Measurements from ENCODE around the gene CSAG2.
"Not testable (repeated sequence)": the region's sequence is repeated elsewhere in the genome, so short reads cannot be mapped to it uniquely, and the experiment has no call there.

The CSAG2 gene

GRCh38 chrX:152709173-152709572, at the start of gene CSAG2:
TSS of gene CSAG2 (minus strand) at chrX:152709273. CDS start at chrX:152709112, 161 bp downstream.
- not testable (repeated sequence) for DNase-seq (ENCODE audit: low read depth)

- not testable (repeated sequence) for DNase-seq (ENCODE audit: low read depth)
Observed at GRCh38 chrX:152754871-152755270, 45.8 kb upstream of the CSAG2 start.

- DNase-seq (ENCODE audit: low read depth) = not testable (repeated sequence)
Observed at GRCh38 chrX:152753686-152754650, 44.9 kb upstream of the CSAG2 start, which contains the start of gene MAGEA2. TSS of gene MAGEA2 (minus strand) at chrX:152753842. CDS start at chrX:152751363, 2,479 bp downstream.

GRCh38 chrX:152738560-152738959, 29.5 kb upstream of the CSAG2 start:
- no peak for DNase-seq (ENCODE audit: low read depth)

- not testable (repeated sequence) for DNase-seq (ENCODE audit: low read depth)
Observed at GRCh38 chrX:152736528-152736927, 27.5 kb upstream of the CSAG2 start.

- DNase-seq (ENCODE audit: low read depth) = no peak
Observed at GRCh38 chrX:152735860-152736511, 26.9 kb upstream of the CSAG2 start.

- DNase-seq (ENCODE audit: low read depth) = no peak
Observed at GRCh38 chrX:152735101-152735500, 26.0 kb upstream of the CSAG2 start.

GRCh38 chrX:152734143-152734858, 25.2 kb upstream of the CSAG2 start:
- not testable (repeated sequence) for DNase-seq (ENCODE audit: low read depth)

GRCh38 chrX:152733261-152733975, 24.3 kb upstream of the CSAG2 start, which contains the start of the genes CSAG1 and MAGEA12:
TSS of gene CSAG1 (minus strand) at chrX:152733721. CDS start at chrX:152732460, 1,261 bp downstream.
TSS of gene MAGEA12 (plus strand) at chrX:152733757. CDS start at chrX:152736162, 2,405 bp downstream.
- DNase-seq (ENCODE audit: low read depth) = no peak

- DNase-seq (ENCODE audit: low read depth) = no peak
Observed at GRCh38 chrX:152725409-152725808, 16.3 kb upstream of the CSAG2 start.

GRCh38 chrX:152713815-152714787, 5.0 kb upstream of the CSAG2 start, which contains the start of gene MAGEA2B:
TSS of gene MAGEA2B (plus strand) at chrX:152714628. CDS start at chrX:152717107, 2,479 bp downstream.
- DNase-seq (ENCODE audit: low read depth) = not testable (repeated sequence)

- DNase-seq (ENCODE audit: low read depth) = not testable (repeated sequence)
Observed at GRCh38 chrX:152713195-152713594, 4.1 kb upstream of the CSAG2 start.

- not testable (repeated sequence) for DNase-seq (ENCODE audit: low read depth)
Observed at GRCh38 chrX:152706500-152706899, 2.6 kb downstream of the CSAG2 start.

- DNase-seq (ENCODE audit: low read depth) = not testable (repeated sequence)
Observed at GRCh38 chrX:152700390-152700789, 8.7 kb downstream of the CSAG2 start.

GRCh38 chrX:152697952-152698931, 10.8 kb downstream of the CSAG2 start, which contains the start of gene MAGEA3:
TSS of gene MAGEA3 (plus strand) at chrX:152698794. CDS start at chrX:152700833, 2,039 bp downstream.
- DNase-seq (ENCODE audit: low read depth) = not testable (repeated sequence)

GRCh38 chrX:152681012-152681411, 28.1 kb downstream of the CSAG2 start:
- DNase-seq (ENCODE audit: low read depth) = not testable (repeated sequence)

GRCh38 chrX:152674652-152675051, 34.4 kb downstream of the CSAG2 start:
- DNase-seq (ENCODE audit: low read depth) = not testable (repeated sequence)

- DNase-seq (ENCODE audit: low read depth) = no peak
Observed at GRCh38 chrX:152674135-152674534, 34.9 kb downstream of the CSAG2 start.
